T47D (cell line): ENCODE results near the gene IL4I1.
"Not testable (repeated sequence)": the region's sequence is repeated elsewhere in the genome, so short reads cannot be mapped to it uniquely, and the experiment has no call there.

Experiments
- DNase-seq, 2 experiments: peaks; one replicate each; pipeline versions ENCODE4 v3.0.0 to v3.0.0-alpha.2; 2011 to 2012; ENCODE audit warnings: low read depth in 1 of 2, low spot score in 1 of 2
- JUND ChIP-seq: IDR thresholded peaks from 2 replicates; pipeline ENCODE4 v1.6.1; 2012; ENCODE audit warnings: low read depth
- in situ Hi-C: cut with HindIII; loops from 2 replicates; pipeline ENCODE4 v1.10.0; 2016; ENCODE audit warnings: low sequenced_read_pairs, low pct_unique_long_range_greater_than_20kb

The IL4I1 gene, protein sequence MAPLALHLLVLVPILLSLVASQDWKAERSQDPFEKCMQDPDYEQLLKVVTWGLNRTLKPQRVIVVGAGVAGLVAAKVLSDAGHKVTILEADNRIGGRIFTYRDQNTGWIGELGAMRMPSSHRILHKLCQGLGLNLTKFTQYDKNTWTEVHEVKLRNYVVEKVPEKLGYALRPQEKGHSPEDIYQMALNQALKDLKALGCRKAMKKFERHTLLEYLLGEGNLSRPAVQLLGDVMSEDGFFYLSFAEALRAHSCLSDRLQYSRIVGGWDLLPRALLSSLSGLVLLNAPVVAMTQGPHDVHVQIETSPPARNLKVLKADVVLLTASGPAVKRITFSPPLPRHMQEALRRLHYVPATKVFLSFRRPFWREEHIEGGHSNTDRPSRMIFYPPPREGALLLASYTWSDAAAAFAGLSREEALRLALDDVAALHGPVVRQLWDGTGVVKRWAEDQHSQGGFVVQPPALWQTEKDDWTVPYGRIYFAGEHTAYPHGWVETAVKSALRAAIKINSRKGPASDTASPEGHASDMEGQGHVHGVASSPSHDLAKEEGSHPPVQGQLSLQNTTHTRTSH

DNA sequence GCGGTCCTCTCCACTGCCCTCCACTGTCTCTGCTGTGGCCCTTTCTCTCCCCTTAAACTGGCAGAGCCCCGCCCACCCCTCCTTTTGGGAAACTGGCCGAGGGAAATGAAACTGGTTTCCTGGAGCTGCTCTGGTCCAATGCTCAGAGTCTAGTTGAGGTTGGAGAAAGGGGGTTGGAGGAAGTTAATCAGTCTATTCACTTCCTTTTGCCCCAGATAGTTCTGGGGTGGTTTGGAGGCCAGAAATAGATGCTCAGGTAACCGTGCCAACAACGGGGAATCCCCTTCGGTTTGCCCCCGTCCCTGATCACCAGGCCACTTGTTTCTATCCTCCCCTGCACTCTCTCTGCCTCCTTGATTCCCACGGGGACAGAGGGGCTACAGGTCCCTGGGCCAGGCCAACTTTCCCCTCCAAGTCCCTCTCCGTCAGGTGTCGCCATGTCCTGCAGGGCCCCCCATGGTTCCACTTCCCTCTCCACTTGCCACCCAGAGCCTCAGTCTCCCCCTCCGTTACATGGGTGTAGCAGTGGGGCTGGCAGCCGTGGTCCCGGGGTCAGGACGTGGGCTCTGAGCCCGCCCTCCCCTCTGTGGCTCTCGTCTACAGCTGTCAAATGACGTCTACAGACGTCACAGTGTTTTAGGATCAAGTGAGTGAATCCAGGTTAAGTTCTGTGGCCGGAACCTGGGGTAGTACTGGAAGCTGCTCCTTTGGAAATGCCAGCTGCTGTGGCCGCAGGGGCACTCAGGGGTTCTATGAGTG, at the start of gene IL4I1:
Gene IL4I1, minus strand, starts transcription at position 25 of the 759 bp plus-strand sequence. CDS start 727 bp downstream, outside the sequence.
- in situ Hi-C loops = no loop called here
- TF ChIP-seq JUND = no peak
- DNase-seq = no peak

DNA sequence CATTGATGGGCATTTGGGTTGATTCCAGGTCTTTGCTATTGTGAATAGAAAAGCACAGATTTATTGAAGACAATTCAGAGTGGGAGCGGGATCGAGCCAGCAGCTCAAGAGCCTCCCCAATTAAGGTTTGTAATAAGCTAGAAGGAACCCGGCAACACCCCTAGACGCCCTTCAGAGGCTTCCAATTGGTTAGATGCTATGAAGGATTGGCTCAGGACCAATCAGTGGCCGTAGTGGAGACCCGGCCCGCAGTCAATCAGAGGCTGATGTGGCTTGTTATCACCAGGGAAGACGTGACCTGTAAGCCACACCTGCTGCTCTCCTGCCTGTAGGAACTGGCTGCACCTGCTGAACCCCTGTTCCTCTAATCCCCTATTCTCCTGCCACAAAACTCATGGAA, 49.7 kb upstream of the IL4I1 start:
- no peak for DNase-seq
- no peak for TF ChIP-seq JUND
- in situ Hi-C loops = no loop called here

DNA sequence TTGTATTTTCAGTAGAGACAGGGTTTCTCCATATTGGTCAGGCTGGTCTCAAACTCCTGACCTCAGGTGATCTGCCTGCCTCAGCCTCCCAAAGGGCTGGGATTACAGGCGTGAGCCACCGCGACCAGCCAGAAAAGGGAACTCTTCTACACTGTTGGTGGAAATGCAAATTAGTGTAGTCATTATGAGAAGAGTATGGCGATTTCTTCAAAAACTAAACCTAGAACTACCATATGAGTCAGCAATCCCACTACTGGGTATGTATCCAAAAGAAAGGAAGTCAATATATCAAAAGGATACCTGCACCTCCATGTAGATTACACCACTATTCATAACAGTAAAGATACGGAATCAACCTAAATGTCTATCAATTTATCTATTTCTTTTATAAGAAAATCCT, 47.9 kb upstream of the IL4I1 start:
- DNase-seq, in situ Hi-C loops: not testable (repeated sequence)

DNA sequence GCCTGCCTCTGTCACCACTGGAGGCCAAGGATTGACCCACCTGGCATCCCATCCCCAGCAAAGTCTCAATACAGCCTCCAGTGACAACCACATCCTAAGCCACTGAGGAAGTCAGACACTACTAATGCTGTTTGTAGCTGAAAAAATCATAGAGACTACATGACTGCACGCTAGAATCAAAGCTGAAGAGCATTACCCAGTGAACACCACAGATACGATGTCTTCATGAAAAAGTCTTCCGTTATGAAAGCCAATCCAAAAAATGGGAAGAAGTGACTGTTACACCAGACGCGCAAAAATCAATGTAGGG, 43.8 kb upstream of the IL4I1 start:
- in situ Hi-C loops = no loop called here
- no peak for TF ChIP-seq JUND
- DNase-seq = no peak

DNA sequence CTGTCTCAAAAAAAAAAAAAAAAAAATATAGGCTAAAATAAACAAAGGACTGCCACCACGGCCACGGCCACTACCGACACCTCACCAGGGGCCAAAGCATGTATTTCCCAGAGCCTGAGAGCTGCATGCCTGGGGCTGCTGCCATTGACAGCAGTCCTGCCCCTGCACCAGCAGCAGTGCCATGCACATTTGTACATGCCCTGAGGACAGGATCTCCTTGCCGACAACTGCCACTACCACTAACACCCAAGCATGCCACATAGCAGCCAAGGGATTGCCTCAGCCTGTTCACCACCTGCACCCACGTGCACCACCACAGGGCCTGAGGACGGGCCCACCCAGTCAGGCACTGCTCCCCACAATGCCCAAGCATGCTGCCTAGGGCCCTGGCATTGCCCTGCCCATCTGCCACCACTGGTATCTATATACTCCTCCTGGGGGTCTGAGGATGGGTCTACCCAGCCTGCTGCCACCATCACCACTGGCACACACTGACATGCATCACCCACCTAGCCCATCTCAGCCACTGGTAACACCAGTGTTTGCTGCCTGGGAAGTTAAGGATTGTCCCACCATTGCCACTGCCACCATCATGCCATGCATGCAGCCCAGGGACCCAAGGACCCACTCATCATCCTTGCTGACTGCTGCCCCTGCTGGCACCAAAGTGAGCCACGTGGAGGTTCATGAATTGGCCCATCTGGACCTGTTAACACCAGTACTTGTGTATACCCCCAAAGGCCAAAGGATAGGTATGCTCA, 43.2 kb upstream of the IL4I1 start:
- no peak for DNase-seq
- TF ChIP-seq JUND = no peak
- in situ Hi-C loops = no loop called here

DNA sequence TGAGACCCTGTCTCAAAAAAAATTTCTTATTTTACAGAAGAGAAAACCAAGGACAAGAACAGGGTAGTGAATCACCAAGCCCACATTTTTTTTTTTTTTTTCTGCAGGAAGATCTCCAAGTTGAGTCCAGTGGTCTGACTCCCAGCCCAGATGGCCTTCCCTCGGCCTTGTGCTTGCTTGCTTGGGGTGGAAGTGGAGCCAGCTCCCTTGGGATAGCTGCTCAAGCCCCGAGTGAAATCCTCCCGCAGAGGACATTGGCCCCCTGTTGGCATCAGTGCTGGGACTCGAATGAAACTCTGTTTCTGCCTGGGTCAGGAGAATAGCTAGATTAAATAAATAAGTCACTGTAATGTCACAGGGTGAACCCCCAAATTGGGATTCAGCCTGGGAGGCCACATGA, 42.0 kb upstream of the IL4I1 start:
- in situ Hi-C loops = no loop called here
- no peak for DNase-seq

DNA sequence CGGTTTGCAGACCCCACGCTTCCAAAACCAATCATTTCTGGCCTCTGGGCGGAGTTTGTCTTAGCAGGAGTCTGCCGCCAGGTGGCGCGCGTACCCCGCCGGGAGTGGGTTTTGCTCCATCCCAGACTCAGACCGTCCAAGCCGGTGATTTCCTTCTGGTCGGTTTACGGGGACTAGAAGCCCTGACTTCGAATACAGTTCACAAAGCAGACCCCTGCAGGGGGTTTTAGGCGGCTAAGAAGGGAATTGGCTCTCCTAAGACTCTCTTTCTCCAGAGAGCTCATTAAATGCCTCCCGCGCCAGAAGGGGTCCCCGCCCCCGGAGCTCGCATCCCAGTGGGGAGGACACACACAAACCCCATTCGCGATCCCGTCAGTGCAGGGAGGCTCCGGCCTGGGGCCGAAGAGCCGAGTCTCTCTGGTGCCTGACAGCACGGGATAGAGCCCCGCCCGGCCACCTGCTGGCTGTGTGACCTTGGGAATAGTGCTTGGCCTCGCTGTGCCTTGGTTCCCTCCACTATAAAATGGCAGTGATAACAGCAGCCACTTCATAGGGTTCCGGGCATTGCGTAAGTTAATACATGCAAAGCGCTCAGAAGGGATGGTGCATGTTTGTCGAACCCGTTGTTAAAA, 41.2 kb upstream of the IL4I1 start:
- DNase-seq = peak; percentile 27 to 70
- no peak for TF ChIP-seq JUND
- in situ Hi-C loops = no loop called here

More for the DNA sequence above, 42.0 kb upstream of the IL4I1 start:
- TF ChIP-seq JUND = no peak

DNA sequence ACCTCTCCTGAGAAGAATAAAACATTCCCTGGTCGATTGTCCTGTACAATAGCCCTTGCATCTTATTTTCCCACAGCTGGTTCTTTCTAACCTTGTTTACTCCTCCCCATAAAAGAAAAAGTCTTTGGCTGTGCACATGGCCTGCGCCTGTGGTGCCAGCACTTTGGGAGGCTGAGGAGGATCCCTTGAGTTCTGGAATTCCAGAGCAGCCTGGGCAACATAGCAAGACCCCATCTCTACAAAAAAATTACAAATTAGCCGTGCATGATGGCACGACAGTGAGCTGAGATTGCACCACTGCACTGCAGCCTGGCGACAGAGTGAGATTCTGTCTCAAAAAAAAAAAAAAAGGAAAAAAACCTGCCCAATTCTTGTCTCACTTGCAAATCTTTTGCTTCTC, 39.9 kb upstream of the IL4I1 start:
- in situ Hi-C loops = no loop called here
- no peak for DNase-seq
- TF ChIP-seq JUND = no peak

DNA sequence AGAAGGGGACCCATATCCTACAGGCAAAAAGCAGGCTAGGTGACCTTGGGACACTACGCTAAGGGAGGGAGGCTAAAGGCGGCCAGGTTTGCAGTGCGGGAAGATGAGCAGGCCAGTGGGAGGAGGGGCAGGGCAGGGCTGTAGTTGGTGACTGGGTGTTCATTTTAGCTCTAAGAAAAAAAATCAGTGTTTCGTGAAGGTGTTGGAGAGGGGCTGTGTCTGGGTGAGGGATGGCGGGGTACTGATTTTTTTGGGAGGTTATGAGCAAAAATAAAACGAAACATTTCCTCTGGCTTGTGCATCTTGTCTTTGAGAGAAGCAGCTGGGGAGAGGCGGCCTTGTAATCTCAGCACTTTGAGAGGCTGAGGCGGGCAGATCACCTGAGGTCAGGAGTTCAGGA, 37.0 kb upstream of the IL4I1 start:
- in situ Hi-C loops = no loop called here
- TF ChIP-seq JUND = no peak
- DNase-seq = no peak

DNA sequence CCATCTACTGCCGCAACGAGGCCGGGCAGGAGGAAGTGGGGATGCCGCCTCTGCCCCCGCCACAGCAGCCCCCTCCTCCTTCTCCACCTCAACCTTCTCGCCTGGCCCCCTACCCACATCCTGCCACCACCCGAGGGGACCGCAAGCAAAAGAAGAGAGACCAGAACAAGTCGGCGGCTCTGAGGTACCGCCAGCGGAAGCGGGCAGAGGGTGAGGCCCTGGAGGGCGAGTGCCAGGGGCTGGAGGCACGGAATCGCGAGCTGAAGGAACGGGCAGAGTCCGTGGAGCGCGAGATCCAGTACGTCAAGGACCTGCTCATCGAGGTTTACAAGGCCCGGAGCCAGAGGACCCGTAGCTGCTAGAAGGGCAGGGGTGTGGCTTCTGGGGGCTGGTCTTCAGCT, 36.0 kb upstream of the IL4I1 start:
- no peak for TF ChIP-seq JUND
- in situ Hi-C loops = no loop called here
- no peak for DNase-seq

DNA sequence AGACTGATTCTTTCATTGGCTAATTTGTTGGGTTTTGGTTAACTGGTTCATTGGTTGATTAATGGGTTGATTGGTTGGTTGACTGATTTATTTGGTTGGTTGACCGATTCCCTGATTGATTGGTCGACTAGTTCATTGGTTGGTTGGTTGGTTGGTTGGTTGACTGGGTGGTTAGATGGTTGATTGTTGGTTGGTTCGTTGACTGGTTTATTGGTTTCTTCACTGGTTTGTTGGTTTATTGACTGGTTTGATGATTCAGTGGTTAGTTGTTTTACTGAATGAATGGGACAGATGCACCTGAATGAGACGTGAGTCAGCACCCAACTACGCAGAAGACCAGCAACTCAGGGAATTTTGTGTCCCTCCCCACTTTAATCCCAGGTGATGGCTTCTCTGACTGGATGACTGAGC, 35.4 kb upstream of the IL4I1 start:
- TF ChIP-seq JUND = no peak
- DNase-seq = no peak
- in situ Hi-C loops = no loop called here
